GM12891 (cell line): ENCODE data around the gene PCNX1.

ENCODE experiments used
- POLR2A ChIP-seq: IDR thresholded peaks from 2 replicates; pipeline ENCODE4 v1.6.1; 2011; ENCODE audit warnings: low read depth, low read length, control low read depth
- TAF1 ChIP-seq: IDR thresholded peaks from 2 replicates; pipeline ENCODE4 v1.6.1; 2011; ENCODE audit warnings: low read depth, low read length, control low read depth

DNA sequence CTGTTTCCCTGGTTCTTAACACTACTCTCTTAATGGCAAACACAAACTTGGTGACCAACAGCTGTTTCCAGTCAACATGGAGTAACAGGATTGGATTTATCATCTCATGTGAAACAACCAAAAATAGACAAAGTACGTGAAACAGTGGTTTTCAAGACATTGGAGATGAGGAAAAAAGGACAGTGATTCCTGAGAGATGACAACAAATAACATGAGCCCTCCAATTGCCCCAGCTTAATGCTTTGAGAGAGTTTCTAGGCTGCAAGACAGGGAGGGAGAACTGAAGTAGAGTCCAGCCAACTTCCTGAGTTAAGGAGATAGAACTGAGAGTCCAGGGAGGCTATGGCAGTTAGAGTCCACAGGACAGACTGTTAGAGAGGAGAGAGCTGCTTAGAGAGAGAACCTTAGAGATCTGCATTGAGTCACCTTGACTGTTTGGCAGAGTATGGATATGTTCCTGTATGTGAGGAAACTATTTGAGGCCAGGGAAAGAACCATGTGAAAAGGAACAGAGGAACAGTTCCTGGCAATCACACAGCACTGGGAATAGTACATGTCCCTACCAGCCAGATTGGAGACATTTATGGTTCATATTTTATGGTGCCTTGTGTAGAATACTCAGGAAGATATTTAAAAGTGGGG lies 106.4 kb downstream of the PCNX1 start:
- no peak for TF ChIP-seq POLR2A
- no peak for TF ChIP-seq TAF1
